HT1080 (cell line): ENCODE measurements around the gene ZPR1. TPM values are rescaled to one million over a fixed set of nuclear protein-coding genes. Genes with fewer than 3 reads are reported as not detected.
"Not testable (repeated sequence)": the region's sequence is repeated elsewhere in the genome, so short reads cannot be mapped to it uniquely, and the experiment has no call there.

Experiments
- DNase-seq: peaks from one replicate; pipeline ENCODE4 v3.0.0-alpha.2; 2015; ENCODE audit warnings: low read depth
- total RNA-seq: library from RNA; depleted of rRNA; stranded (reverse); fragments of >200 nt; shearing (Covaris generic); gene quantifications from 2 replicates; pipeline ENCODE4 v1.2.3, GENCODE V29; 2014

ZPR1 gene
- total RNA-seq, 1 experiment from 2014 or later = 106 TPM

DNA sequence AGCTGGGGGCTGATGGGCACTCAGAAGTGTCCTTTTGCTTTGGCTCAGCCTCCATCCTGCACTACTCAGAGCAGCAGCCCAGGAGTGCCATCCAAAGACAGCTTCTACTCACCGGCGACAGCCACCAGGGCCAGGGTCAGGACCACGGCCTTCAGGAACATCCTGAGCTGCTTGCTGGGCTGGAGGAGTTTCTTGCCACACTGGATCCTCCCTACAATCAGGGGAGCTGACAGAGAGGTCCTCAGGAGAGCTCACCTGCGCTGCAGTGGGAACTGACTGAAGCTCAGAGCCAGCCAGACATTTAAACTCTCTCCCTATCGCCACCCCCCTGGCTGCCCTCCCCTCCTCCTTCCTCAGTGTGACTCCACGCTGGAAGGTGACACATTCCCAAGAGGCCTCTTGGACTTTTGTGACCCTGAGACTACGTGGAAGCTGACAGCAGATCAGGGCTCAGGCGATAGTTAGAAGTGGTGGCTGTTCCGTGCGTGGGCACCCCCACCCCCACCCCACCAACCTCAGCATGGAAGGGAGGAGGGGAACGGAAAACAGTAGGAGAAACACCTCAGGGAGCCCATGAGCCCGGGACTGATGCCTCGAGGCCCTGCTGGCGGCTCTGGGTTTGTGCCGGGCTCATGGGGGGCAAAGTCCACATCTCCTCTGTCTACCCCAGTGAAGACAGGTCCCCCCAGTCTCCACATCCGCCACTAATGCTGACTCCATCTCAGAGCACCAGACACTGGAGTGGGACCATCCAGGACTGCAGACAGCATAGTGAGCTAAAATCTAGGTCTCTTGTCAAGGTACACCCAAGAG is 35.4 kb upstream of the ZPR1 start, which contains the start of gene APOA4:
Gene APOA4, minus strand, starts transcription at position 274 of the 813 bp plus-strand sequence. Its CDS starts 113 bp downstream, at position 161.
- no peak for DNase-seq

DNA sequence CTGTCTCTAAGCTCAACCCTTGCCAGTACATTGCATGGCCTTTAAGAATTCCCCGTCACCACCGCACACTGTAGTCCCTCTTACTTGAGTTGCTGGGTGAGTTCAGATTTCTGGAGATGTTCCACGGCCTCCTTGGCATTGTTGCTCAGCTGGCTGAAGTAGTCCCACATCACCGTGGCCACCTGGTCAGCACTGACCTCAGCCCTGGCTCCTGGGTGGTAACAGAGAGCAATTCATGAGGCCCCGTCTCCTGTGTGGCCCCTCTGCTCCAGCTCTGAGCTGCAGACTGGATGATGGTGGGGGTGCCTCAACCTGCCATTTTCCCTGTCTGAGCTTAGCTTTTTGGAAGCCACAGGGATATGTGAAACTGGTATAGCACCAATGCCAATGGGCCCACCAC is 34.8 kb upstream of the ZPR1 start:
- no peak for DNase-seq

DNA sequence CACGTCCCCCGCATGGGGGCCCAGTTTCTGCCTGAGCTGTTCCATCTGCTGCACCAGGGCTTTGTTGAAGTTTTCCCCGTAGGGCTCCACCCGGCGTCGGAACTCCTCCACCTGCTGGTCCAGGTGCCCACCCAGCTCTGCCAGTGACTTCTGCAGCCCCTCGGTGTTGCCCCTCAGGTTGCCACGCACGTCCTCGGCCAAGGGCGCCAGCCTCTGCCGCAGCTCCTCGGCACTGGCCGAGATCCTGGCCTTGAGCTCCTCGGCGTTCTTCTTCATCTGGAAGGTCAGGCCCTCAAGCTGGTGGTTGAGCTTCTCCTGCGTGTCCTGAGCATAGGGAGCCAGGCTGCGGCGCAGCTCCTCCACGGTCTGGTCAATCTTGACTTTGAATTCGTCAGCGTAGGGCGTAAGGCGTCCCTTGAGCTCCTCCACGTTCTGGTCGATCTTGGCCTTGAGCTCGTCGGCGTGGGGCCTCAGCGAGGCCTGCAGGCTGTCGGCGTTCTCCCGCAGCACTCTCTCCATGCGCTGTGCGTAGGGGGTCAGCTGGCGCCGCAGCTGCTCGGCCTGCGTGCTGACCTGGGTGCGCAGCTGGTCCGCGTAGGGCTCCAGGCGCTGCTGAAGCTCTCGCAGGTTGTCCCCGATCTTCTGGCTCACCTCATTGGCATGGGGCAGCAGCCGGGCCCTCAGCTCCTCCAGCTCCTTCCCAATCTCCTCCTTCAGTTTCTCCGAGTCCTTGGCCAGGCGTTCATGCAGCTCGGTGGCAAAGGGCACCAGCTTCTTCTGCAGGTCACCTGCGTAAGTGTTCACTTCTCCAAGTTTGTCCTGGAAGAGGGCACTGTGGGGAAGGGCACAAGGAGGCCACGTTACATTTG is 33.5 kb upstream of the ZPR1 start:
- no peak for DNase-seq

DNA sequence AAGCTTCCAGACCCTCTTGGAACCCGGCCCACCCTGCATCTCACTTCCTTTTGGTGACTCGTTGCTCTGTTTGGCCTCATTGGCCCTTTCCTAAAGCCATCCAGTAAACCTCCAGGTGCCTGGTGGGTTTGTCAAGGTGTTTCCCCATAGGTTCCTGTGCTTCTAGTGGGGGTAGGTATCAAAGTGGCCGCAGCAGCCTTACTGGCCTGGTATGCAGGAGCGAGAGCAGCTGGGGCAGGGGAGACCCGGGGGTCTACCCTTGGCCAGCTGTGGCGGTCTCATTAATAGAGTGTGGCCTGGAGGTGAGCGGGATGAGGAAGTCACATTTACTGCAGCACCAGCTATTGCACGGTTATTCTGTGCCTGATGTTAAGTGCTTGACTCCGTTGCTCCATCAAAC is 31.2 kb upstream of the ZPR1 start:
- no peak for DNase-seq

DNA sequence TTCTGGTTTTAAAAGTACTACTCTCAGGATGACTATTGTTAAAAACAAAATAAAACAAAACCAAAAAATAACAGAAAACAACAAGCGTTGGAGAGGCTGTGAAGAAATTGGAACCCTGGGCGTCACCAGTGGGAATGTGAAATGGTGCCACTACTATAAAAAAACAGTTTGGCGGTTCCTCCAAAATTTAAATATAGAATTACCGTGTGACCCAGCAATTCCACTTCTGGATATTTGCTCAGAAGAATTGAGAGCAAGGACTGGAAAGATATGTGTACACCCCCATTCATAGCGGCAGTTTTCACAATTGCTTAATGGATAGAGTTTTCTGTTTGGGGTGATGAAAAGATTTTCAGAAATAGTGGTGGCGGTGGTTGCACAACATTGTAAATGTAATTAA is 26.7 kb upstream of the ZPR1 start:
- DNase-seq = no peak

DNA sequence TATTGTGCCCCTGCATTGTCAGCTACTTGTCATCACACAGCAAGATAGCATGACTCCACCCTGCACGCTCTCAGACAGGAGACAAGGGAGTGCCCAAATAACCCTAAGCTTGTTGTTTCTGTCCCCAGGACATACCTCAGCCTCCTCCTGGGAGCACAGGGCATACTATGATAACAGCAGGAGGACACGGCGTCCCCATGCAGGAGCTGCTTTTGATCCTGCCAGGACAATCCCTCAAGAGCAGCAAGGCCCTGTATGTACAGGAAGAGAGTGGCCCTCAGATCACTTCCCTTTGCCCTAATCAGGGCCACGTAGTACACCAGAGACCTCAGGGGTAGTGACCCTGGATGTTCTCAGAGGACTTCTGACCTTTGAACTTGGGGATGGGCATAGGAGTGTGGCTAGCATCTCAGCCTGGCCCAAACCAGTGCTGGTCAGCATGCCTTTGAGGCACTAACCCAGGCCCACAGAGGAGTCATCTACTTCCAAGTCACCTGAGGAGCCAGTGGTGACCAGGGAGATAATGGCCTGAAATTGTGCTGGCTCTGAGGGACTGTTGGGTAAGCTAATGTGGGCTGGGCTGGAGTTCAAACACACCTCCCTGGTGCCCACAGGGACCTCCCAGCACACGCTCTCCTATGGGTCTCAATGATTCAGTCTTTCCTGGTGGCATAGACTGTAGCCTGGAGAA is 26.1 kb upstream of the ZPR1 start:
- DNase-seq = no peak

DNA sequence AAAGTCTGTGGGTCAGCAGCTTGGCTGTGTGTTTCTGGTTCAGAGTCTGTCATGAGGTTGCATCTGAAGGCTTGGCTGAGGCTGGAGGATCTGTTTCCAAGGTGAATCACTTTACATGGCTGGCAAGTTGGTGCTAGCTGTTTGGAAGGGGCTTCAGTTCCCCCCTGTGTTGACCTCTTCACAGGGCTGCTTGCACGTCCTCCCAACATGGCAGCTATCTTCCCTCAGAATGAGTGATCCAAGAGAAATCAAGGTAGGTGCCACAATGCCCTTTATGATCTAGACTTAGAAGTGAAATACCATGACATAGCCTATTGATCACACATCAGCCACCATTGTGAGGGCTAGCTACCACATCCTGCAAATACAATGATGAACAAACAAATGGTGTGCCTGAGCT is 25.3 kb upstream of the ZPR1 start:
- no peak for DNase-seq

DNA sequence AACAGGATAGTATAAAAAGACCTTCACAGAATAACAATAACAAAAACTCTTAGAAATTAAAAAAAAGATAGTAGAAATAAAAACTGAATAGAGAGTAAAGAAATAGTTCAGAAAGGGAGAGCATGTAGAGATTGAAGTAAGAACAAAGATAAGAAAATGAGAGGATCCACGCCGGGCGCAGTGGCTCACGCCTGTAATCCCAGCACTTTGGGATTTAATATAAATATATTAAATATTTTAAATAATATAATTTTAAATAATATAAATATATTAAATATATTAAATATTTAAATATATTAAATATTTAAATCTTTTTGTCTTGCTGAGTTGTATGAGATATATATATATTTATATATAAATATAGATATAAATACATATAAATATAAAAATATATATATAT is 24.3 kb upstream of the ZPR1 start:
- DNase-seq = no peak

DNA sequence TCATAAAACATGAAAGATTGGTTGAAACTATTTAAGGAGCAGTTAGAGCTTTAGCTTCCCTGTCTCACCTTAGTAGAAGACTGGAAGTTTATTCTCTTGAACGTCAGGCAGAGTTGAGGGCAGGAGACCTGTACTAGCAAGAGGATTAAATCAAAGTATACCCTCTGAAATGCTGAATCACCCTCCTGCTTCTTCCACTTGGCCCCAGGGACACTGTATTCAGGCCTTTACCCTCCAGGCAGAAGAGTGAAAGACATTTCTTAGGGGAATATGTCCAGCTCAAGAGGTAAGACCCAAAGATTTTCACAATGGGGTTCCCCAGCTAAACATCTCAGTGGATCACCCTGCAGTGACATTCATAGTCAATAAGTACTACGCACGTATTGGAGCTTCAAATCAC is 23.4 kb upstream of the ZPR1 start:
- DNase-seq = no peak

DNA sequence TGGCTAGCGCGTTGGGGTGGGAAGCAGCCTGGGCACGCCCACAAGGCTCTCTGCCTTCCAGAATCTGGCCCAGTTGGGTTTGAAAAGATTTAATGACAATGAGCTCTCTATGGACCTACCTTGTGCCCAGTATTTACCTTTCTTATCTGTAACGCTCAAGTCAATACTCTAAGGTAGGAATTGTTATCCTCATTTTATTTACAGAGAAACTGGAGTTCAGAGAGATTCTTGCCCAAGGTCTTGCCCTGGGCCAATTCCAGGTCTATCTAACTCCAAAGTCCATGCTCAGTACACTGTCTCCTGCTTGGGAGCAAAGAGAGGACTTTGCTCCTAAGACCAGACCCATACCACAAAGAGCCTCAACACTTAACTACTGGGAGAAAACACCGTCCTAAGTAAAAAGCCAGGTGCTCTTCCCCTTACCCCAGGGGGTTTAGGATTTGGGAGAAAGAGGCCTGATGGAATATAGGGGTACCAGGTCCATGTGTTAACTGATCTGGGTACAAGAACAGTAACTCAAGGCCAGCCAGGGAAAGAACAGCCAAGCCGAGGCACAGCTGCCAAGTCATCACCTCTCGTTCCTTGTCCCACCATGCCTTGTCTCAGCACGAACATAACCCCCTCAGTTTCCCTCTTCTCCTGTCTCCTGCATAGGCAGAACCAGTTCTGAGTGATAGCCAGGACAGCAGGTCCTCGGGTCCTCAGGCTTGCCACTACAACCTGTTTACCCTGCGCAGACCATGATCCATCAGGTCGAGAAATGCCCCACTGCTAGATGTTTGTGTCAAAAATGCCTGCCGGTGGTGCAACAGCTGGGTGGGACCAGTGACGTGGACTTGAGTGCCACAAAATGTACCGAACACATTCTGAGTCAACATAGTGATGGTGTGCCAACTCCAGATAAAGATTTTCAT is 20.7 kb upstream of the ZPR1 start:
- DNase-seq = no peak

DNA sequence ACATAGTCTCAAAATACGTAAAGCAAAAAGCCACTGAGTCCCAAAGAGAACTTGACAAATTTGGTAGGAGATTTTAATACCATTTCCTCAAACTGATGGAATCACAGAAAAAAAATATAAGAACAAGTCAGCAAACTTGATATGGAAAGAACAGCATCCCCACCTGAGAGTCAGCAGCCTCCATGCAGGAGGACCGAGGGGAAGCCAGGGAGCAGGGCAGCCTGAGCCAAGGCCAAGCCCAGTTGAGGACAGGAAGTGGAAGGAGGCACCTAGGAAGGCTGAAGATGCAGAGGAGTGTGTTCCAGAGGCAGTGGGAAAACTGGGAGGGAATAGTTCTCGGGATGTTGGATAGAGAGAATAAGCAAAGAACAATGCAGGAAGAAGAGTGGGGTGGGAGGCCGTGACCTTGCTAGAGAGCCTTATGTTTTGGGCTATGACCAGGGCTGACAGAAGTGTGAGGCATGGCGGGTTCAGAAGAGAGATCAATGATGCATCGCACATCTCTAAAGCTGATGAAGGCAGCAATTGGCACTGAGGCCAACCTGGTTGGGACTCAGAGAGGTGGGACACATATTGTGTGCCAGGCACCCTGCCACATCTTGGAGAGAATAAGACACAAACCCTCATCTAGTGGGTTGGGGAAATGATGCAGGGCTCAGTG is 19.9 kb upstream of the ZPR1 start:
- DNase-seq = no peak

DNA sequence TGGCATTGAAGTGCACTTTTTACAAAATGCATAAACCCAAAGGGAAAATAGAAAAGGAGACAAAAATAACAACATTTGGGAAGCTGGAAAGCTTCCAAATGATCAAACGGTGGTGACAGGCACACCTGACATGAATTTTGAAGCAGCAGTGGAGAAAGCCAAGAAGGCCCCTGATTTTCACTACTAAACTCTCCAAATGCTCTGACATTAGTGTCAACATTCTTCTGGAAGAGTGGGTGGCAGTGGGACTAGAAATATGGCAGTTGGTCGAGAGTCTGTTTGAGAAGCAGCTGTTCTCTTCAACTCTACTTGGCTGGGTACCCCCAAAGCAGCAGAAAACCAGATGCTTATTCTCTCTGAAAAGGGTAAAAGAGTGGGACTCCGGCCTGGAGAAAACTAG is 16.2 kb upstream of the ZPR1 start:
- DNase-seq = no peak

DNA sequence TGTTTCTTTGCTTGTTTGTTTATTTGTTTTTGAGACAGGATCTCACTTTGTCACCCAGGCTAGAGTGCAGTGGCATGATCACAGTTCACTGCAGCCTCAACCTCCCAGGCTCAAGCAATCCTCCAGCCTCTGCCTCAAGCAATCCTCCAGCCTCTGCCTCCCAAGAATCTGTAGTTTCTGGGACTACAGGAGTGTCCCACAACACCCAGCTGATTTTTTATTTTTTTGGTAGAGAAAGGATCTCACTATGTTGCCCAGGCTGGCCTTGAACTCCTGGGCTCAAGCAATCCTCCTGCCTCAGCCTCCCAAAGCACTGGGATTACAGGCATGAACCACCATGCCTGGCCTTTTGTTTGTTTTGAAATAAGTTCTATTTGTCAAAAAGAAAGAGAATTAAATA is 13.8 kb upstream of the ZPR1 start:
- DNase-seq = not testable (repeated sequence)

DNA sequence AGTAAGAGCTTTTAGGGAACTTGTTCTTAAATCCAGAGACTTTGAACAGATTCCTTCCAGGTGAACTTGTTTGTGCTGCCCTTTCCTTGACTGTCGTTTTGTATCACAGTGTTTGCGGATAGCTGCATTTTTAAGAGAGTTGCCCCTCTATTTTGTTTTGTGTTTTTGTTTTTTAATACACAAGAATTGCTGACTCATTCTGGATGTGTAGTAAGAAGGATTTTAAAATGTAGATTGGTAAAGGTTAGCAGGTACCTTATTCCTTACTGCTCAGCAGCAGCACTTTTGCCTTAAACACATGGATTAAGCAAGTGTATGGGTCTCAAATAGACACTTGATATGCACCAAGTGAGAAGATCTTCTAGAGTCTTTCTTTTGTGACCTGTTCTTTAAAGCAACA is 12.8 kb upstream of the ZPR1 start:
- no peak for DNase-seq

DNA sequence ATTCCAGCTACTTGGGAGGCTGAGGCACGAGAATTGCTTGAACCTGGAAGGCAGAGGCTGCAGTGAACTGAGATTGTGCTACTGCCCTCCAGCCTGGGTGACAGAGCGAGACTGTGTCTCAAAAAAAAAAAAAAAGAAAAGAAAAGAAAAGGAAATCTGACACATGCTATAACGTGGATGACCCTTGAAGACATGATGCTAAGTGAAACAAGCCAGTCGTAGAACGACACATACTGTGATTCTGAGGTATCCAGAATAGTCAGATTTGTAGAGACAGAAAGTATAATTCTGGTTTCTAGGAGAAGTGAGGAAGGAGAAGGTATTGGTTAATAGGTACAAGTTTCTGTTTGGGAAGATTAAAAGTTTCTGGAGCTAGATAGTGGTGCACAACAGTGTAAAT is 10.5 kb upstream of the ZPR1 start:
- no peak for DNase-seq

DNA sequence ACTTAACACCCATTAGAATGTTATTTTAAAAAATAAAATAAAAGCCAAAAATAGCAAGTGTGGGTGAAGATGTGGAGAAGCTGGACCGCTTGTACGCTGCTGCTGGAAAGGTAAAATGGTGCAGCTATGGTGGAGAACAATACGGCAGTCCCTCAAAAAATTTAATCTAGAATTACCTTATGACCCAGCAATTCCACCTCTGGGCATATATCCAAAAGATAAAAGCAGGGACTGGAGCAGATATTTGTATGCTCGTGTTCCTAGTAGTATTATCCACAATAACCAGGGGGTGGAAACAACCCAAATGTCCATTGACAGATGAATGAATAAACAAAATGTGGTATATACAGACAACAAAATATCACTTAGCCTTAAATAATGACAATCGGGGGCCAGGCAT is 10.0 kb upstream of the ZPR1 start:
- no peak for DNase-seq

DNA sequence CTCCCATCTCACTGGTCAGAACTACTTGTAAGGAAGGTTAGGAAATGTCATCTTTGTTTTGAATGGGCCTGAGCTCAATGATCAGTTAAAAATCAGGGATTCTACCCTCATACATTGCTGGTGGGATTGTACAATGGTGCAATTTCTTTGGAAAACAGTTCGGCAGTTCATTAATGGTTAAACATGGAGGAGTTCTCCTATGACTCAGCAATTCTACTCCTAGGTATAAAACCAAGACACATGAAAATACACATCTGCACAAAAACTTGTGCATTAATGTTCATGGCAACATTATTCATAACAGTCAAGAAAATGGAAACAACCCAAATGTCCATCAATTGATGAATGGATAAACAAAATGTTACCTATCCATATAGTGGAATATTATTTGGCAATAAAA is 8.7 kb upstream of the ZPR1 start:
- DNase-seq = no peak

DNA sequence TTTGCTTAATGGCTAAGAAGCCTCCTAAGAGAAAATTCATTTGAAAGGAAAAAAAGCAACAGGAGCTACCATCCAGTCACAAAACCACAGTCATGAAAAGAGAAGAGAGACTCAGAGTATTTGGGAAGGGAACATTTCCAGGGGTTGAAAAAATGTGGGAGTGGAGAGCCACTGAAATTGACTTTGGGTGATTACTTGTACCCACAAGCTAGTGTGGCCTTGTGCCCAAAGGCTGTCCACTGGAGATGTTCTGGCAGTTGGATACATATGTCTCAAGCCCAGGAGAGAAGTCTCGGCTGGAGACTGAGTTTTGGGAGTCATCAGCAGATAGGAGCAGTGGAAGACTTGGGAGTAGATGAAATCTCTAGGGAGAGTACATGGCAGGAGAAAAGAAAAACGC is 7.0 kb upstream of the ZPR1 start:
- no peak for DNase-seq

DNA sequence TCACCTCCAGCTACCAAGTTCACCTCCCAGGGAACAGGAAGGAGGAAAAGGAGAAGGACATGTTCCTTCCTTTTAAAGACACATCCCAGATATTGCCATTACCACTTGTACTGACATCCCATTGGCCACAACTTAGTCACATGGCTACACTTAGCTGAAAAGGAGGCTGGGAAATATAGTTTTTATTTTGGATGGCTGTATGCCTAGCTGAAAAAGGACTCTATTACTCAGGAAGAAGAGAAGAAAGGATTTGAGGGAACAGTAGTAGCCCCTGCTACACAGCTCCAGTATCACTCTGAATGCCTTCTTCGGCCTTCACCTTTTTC is 5.9 kb upstream of the ZPR1 start:
- peak; percentile 79 for DNase-seq
